K562 (cell line): ENCODE measurements around the gene ALG1. TPM values are rescaled to one million over a fixed set of nuclear protein-coding genes. Genes with fewer than 3 reads are reported as not detected.
A peak's percentile ranks its signal among the peaks of the same experiment; 100 is the strongest.

Source experiments
- ARID1B ChIP-seq: fragments of 450-650 bp; IDR thresholded peaks from 2 replicates; pipeline ENCODE4 v1.6.1; 2016; ENCODE audit warnings: antibody characterized with exemption, mild to moderate bottlenecking, inconsistent platforms
- ARID2 ChIP-seq: fragments of 450-650 bp; IDR thresholded peaks from 2 replicates; pipeline ENCODE4 v1.6.1; 2017; ENCODE audit warnings: antibody characterized with exemption, mild to moderate bottlenecking
- C11orf30 ChIP-seq: fragments of 450-650 bp; IDR thresholded peaks from 2 replicates; pipeline ENCODE4 v1.6.1; 2016; ENCODE audit warnings: low read depth, mild to moderate bottlenecking
- EGR1 ChIP-seq: fragments of 450-650 bp; conservative IDR thresholded peaks from 2 replicates; pipeline ENCODE4 v1.6.1; 2017; ENCODE audit warnings: mild to moderate bottlenecking
- ELK3 ChIP-seq: fragments of 450-650 bp; formaldehyde crosslinking; IDR thresholded peaks from 2 replicates; pipeline ENCODE4 v1.4.0; 2020; ENCODE audit warnings: mild to moderate bottlenecking
- HNRNPK ChIP-seq: fragments of 200-400 bp; formaldehyde crosslinking; IDR thresholded peaks from one replicate; pipeline ENCODE4 v1.6.1; 2018; ENCODE audit warnings: mild to moderate bottlenecking, low read depth, low read length; ENCODE audit not compliant: poor library complexity, severe bottlenecking
- MCM7 ChIP-seq, 2 experiments: fragments of 450-650 bp; IDR thresholded peaks; 2 replicates each; pipeline ENCODE4 v1.6.1; 2016 to 2018
- NCOA1 ChIP-seq: fragments of 450-650 bp; IDR thresholded peaks from 2 replicates; pipeline ENCODE4 v1.6.1; 2016; ENCODE audit warnings: low read depth
- OTX1 ChIP-seq: fragments of 450-650 bp; formaldehyde crosslinking; IDR thresholded peaks from 2 replicates; pipeline ENCODE4 v1.4.0; 2022; ENCODE audit warnings: mild to moderate bottlenecking
- POLR2A ChIP-seq: fragments of 450-650 bp; conservative IDR thresholded peaks from 2 replicates; pipeline ENCODE4 v1.6.1; 2016
- POLR2AphosphoS5 ChIP-seq: IDR thresholded peaks from 2 replicates; pipeline ENCODE4 v1.6.1; 2011; ENCODE audit warnings: mild to moderate bottlenecking, low read depth, low read length, moderate library complexity; ENCODE audit not compliant: control insufficient read depth, insufficient read depth
- PPARD ChIP-seq: fragments of 250-450 bp; sonication (Bioruptor Pico); IDR thresholded peaks from 2 replicates; pipeline ENCODE4 v1.8.0; 2022; ENCODE audit warnings: inconsistent platforms, mild to moderate bottlenecking, moderate library complexity
- RBFOX2 ChIP-seq: fragments of 200-400 bp; formaldehyde crosslinking; IDR thresholded peaks from 2 replicates; pipeline ENCODE4 v1.6.1; 2017; ENCODE audit warnings: low read depth, mild to moderate bottlenecking, low read length, moderate library complexity
- REST ChIP-seq, 2 experiments: fragments of 450-650 bp; formaldehyde crosslinking in 1 of 2; IDR thresholded peaks; 2 replicates each; pipeline versions ENCODE4 v1.4.0 to v1.6.1; 2014 to 2020; ENCODE audit warnings: mild to moderate bottlenecking in 2 of 2, borderline replicate concordance in 1 of 2, low read depth in 1 of 2
- RFX1 ChIP-seq: fragments of 450-650 bp; IDR thresholded peaks from 2 replicates; pipeline ENCODE4 v1.6.1; 2016; ENCODE audit warnings: mild to moderate bottlenecking, moderate library complexity
- ZFP91 ChIP-seq: sonication (generic); formaldehyde crosslinking; IDR thresholded peaks from 2 replicates; pipeline ENCODE4 v1.8.0; 2022; ENCODE audit warnings: mild to moderate bottlenecking, missing genetic modification reagents
- ZNF124 ChIP-seq: sonication (generic); formaldehyde crosslinking; IDR thresholded peaks from 2 replicates; pipeline ENCODE4 v1.8.1; 2022; ENCODE audit warnings: missing genetic modification reagents
- ZNF282 ChIP-seq: sonication (generic); formaldehyde crosslinking; IDR thresholded peaks from 2 replicates; pipeline ENCODE4 v1.8.1; 2023; ENCODE audit warnings: missing genetic modification reagents
- ZNF445 ChIP-seq: fragments of 250-450 bp; sonication (Bioruptor Pico); IDR thresholded peaks from 2 replicates; pipeline ENCODE4 v1.4.0; 2020; ENCODE audit warnings: low read depth, mild to moderate bottlenecking, moderate library complexity
- ZNF696 ChIP-seq: fragments of 250-450 bp; sonication (Bioruptor Pico); conservative IDR thresholded peaks from 2 replicates; pipeline ENCODE4 v1.4.0; 2020; ENCODE audit warnings: mild to moderate bottlenecking, moderate library complexity
- polyA plus RNA-seq, 8 experiments: library from polyadenylated mRNA; depleted of rRNA in 4 of 8; stranded (reverse) in 5 of 8; unstranded in 3 of 8; fragments of >200 nt; fragmentation: Nextera tagmentation in 2 of 8; fragmentation: Illumina TruSeq in 1 of 8; extraction: Ambion mirVana in 2 of 8; extraction: Trizol in 1 of 8; gene quantifications; 2 replicates each; pipeline versions ENCODE4 v1.2.1 to v1.2.3, GENCODE V29; 2011 to 2014; ENCODE audit warnings: inconsistent platforms in 1 of 8, missing spikeins in 1 of 8
- total RNA-seq, 7 experiments: library from RNA; depleted of rRNA in 6 of 7; stranded (reverse); fragments of >200 nt in 6 of 7; fragmentation: Illumina TruSeq in 2 of 7; extraction: Trizol in 2 of 7; gene quantifications; 2 replicates each; pipeline versions ENCODE4 v1.2.1 to v1.2.3, GENCODE V29; 2011 to 2021; ENCODE audit warnings: low replicate concordance in 1 of 7

Gene ALG1
- total and polyA plus RNA-seq, 9 of the 15 experiments (the other 6 are each of a cell fraction or from before 2014, with no cell fraction given): 1.1 to 26.4 (median 18.3) TPM

- TF ChIP-seq ARID1B (no peak), ELK3 (CRISPR knock-in tag) (no peak), REST (IDR thresholded peaks at IDR 0.05; ENCODE audit: borderline replicate concordance) (peak; percentile 84), REST (CRISPR knock-in tag; IDR thresholded peaks at IDR 0.05; ENCODE audit: low read depth) (peak; percentile 47; the same call in 1 of the 2 replicates), ZNF282 (CRISPR knock-in tag) (no peak), ZNF696 (no peak), POLR2AphosphoS5 (peak; percentile 72; the same call in 1 of the 2 replicates), PPARD (CRISPR knock-in tag) (no peak), RBFOX2 (peak; percentile 97), NCOA1 (no peak), HNRNPK (no peak), ZFP91 (CRISPR knock-in tag) (no peak), ARID2 (no peak), ZNF445 (CRISPR knock-in tag) (no peak), C11orf30 (peak; percentile 99), ZNF124 (CRISPR knock-in tag) (no peak), MCM7 (IDR thresholded peaks at IDR 0.05) (no peak), EGR1 (peak; percentile 75), OTX1 (CRISPR knock-in tag) (no peak; the same call in 1 of the 2 replicates), POLR2A (peak; percentile 97), RFX1 (no peak)
Measured at GRCh38 chr16:5071681-5072333, at the start of gene ALG1 (continued).
